Glutamatergic neuron (in vitro differentiated cells): ENCODE results near the gene NT5C2. TPM values are rescaled to one million over a fixed set of nuclear protein-coding genes. Genes with fewer than 3 reads are reported as not detected.
A peak's percentile ranks its signal among the peaks of the same experiment; 100 is the strongest.
"Not testable (repeated sequence)": the region's sequence is repeated elsewhere in the genome, so short reads cannot be mapped to it uniquely, and the experiment has no call there.

Source experiments
- DNase-seq: peaks from one replicate; pipeline ENCODE4 v3.0.0; 2022
- H3K27ac Mint-ChIP-seq: one replicate; pipeline ENCODE4 v1.8.0; 2020; ENCODE audit warnings: mild to moderate bottlenecking, mixed read lengths, inconsistent platforms; ENCODE audit not compliant: unreplicated experiment
- H3K27me3 Mint-ChIP-seq: one replicate; pipeline ENCODE4 v1.8.0; 2020; ENCODE audit warnings: mild to moderate bottlenecking, moderate library complexity, mixed read lengths, inconsistent platforms; ENCODE audit not compliant: unreplicated experiment
- H3K36me3 Mint-ChIP-seq: one replicate; pipeline ENCODE4 v1.8.0; 2020; ENCODE audit warnings: mild to moderate bottlenecking, mixed read lengths, inconsistent platforms; ENCODE audit not compliant: unreplicated experiment
- H3K4me1 Mint-ChIP-seq: one replicate; pipeline ENCODE4 v1.8.0; 2020; ENCODE audit warnings: mild to moderate bottlenecking, low read depth, mixed read lengths, inconsistent platforms; ENCODE audit not compliant: unreplicated experiment
- H3K4me3 Mint-ChIP-seq: one replicate; pipeline ENCODE4 v1.8.0; 2020; ENCODE audit warnings: mild to moderate bottlenecking, mixed read lengths, inconsistent platforms; ENCODE audit not compliant: unreplicated experiment
- H3K9me3 Mint-ChIP-seq: one replicate; pipeline ENCODE4 v1.8.0; 2020; ENCODE audit warnings: mild to moderate bottlenecking, moderate library complexity, mixed read lengths, inconsistent platforms; ENCODE audit not compliant: unreplicated experiment
- CTCF ChIP-seq: fragments of 200-600 bp; sonication (generic); IDR thresholded peaks from one replicate; pipeline ENCODE4 v1.5.0; 2021; ENCODE audit not compliant: partially characterized antibody, unreplicated experiment
- total RNA-seq: library from RNA; stranded (reverse); fragmentation: NEBNext Ultra II Directional; extraction: Animal tissue kit (Norgen Biotek cat#: 25700); gene quantifications from one replicate; pipeline ENCODE4 v1.2.1, GENCODE V29; 2021; ENCODE audit not compliant: unreplicated experiment

NT5C2 gene
- total RNA-seq, 1 donor from 2014 or later, result 68.5 TPM

- peaks cover 6% of the 10 kb centered on the region for H3K36me3 Mint-ChIP-seq
- peaks cover 2% of the 10 kb centered on the region for H3K9me3 Mint-ChIP-seq
- no peak for DNase-seq
- peaks cover 2% of the 10 kb centered on the region for H3K27me3 Mint-ChIP-seq
- no peak overlapping the region for H3K27ac Mint-ChIP-seq
- peaks cover 2% of the 10 kb centered on the region for H3K4me1 Mint-ChIP-seq
- H3K4me3 Mint-ChIP-seq, result no peak overlapping the region
- TF ChIP-seq CTCF, result no peak
These were observed 51.1 kb downstream of the NT5C2 start for GRCh38 chr10:103141950-103142349.

GRCh38 chr10:103140469-103140868 is 52.6 kb downstream of the NT5C2 start:
- Mint-ChIP-seq H3K27ac (no peak overlapping the region), H3K9me3 (peaks cover 2% of the 10 kb centered on the region), H3K36me3 (peaks cover 11% of the 10 kb centered on the region), H3K27me3 (peaks cover 2% of the 10 kb centered on the region), H3K4me1 (peaks cover 2% of the 10 kb centered on the region), H3K4me3 (no peak overlapping the region)
- DNase-seq, result no peak
- TF ChIP-seq CTCF, result no peak

GRCh38 chr10:103139803-103140202 is 53.3 kb downstream of the NT5C2 start:
- peaks cover 7% of the 10 kb centered on the region for H3K27me3 Mint-ChIP-seq
- no peak overlapping the region for H3K4me3 Mint-ChIP-seq
- H3K4me1 Mint-ChIP-seq, result peaks cover 2% of the 10 kb centered on the region
- no peak overlapping the region for H3K27ac Mint-ChIP-seq
- peaks cover 17% of the 10 kb centered on the region for H3K36me3 Mint-ChIP-seq
- TF ChIP-seq CTCF, result no peak
- no peak for DNase-seq
- H3K9me3 Mint-ChIP-seq, result peaks cover 2% of the 10 kb centered on the region

- DNase-seq, H3K27ac Mint-ChIP-seq, H3K27me3 Mint-ChIP-seq, H3K4me1 Mint-ChIP-seq, H3K4me3 Mint-ChIP-seq, H3K9me3 Mint-ChIP-seq: not testable (repeated sequence)
- peaks cover 38% of the 10 kb centered on the region for H3K36me3 Mint-ChIP-seq
These were observed 57.9 kb downstream of the NT5C2 start for GRCh38 chr10:103135168-103135567.

GRCh38 chr10:103130910-103131309 is 62.2 kb downstream of the NT5C2 start:
- peaks cover 4% of the 10 kb centered on the region for H3K4me1 Mint-ChIP-seq
- no peak for DNase-seq
- H3K27me3 Mint-ChIP-seq, result peaks cover 11% of the 10 kb centered on the region
- peaks cover 7% of the 10 kb centered on the region for H3K9me3 Mint-ChIP-seq
- H3K4me3 Mint-ChIP-seq, result no peak overlapping the region
- peaks cover 39% of the 10 kb centered on the region for H3K36me3 Mint-ChIP-seq
- TF ChIP-seq CTCF, result no peak
- peak overlapping the region; percentile 86 for H3K27ac Mint-ChIP-seq

GRCh38 chr10:103130180-103130579 is 62.9 kb downstream of the NT5C2 start:
- H3K4me3 Mint-ChIP-seq, H3K4me1 Mint-ChIP-seq, DNase-seq, H3K27ac Mint-ChIP-seq, H3K27me3 Mint-ChIP-seq, H3K9me3 Mint-ChIP-seq: not testable (repeated sequence)
- peaks cover 34% of the 10 kb centered on the region for H3K36me3 Mint-ChIP-seq
